ENCODE results near the gene C3orf22.

DNA sequence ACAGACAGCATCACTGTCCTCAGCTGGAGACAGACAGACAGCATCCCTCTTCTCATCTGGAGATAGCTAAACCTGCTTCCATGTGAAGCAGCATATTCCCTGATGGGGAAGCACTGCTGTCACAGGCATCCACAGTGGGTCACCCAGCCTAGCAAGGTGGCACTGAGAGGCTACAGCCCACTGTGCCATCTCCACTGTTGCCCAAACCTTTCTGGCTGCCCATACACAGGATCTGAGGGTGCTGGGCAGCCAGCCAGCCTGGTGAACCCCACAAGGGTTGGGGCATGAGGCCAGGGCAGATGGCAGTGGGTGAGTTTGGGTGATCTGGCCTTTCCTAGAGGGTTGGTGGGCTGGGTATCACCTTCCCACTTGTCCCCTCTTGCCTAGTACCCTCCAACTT lies 23.1 kb downstream of the C3orf22 start:
- TF ChIP-seq, protein P1, sequence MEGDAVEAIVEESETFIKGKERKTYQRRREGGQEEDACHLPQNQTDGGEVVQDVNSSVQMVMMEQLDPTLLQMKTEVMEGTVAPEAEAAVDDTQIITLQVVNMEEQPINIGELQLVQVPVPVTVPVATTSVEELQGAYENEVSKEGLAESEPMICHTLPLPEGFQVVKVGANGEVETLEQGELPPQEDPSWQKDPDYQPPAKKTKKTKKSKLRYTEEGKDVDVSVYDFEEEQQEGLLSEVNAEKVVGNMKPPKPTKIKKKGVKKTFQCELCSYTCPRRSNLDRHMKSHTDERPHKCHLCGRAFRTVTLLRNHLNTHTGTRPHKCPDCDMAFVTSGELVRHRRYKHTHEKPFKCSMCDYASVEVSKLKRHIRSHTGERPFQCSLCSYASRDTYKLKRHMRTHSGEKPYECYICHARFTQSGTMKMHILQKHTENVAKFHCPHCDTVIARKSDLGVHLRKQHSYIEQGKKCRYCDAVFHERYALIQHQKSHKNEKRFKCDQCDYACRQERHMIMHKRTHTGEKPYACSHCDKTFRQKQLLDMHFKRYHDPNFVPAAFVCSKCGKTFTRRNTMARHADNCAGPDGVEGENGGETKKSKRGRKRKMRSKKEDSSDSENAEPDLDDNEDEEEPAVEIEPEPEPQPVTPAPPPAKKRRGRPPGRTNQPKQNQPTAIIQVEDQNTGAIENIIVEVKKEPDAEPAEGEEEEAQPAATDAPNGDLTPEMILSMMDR (tag by site-specific recombination; IDR thresholded peaks at IDR 0.05), result no peak
- TF ChIP-seq, protein P2, sequence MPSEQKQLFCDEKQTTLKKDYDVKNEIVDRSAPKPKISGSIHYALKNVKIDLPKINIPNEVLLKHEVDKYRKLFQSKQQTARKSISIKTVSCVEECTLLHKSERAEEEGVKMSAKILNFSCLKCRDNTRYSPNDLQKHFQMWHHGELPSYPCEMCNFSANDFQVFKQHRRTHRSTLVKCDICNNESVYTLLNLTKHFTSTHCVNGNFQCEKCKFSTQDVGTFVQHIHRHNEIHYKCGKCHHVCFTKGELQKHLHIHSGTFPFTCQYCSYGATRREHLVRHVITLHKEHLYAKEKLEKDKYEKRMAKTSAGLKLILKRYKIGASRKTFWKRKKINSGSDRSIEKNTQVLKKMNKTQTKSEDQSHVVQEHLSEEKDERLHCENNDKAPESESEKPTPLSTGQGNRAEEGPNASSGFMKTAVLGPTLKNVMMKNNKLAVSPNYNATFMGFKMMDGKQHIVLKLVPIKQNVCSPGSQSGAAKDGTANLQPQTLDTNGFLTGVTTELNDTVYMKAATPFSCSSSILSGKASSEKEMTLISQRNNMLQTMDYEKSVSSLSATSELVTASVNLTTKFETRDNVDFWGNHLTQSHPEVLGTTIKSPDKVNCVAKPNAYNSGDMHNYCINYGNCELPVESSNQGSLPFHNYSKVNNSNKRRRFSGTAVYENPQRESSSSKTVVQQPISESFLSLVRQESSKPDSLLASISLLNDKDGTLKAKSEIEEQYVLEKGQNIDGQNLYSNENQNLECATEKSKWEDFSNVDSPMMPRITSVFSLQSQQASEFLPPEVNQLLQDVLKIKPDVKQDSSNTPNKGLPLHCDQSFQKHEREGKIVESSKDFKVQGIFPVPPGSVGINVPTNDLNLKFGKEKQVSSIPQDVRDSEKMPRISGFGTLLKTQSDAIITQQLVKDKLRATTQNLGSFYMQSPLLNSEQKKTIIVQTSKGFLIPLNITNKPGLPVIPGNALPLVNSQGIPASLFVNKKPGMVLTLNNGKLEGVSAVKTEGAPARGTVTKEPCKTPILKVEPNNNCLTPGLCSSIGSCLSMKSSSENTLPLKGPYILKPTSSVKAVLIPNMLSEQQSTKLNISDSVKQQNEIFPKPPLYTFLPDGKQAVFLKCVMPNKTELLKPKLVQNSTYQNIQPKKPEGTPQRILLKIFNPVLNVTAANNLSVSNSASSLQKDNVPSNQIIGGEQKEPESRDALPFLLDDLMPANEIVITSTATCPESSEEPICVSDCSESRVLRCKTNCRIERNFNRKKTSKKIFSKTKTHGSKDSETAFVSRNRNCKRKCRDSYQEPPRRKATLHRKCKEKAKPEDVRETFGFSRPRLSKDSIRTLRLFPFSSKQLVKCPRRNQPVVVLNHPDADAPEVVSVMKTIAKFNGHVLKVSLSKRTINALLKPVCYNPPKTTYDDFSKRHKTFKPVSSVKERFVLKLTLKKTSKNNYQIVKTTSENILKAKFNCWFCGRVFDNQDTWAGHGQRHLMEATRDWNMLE (tag by site-specific recombination; conservative IDR thresholded peaks at IDR 0.05; ENCODE audit: low read depth), result no peak
- no peak for TF ChIP-seq ZNF239 (tag by site-specific recombination; IDR thresholded peaks at IDR 0.05)
- no peak for TF ChIP-seq ZNF274 (IDR thresholded peaks at IDR 0.05; ENCODE audit: low read length)
- TF ChIP-seq ZNF274 (tag by site-specific recombination; IDR thresholded peaks at IDR 0.05; ENCODE audit: borderline replicate concordance), result no peak
- TF ChIP-seq, protein P3, sequence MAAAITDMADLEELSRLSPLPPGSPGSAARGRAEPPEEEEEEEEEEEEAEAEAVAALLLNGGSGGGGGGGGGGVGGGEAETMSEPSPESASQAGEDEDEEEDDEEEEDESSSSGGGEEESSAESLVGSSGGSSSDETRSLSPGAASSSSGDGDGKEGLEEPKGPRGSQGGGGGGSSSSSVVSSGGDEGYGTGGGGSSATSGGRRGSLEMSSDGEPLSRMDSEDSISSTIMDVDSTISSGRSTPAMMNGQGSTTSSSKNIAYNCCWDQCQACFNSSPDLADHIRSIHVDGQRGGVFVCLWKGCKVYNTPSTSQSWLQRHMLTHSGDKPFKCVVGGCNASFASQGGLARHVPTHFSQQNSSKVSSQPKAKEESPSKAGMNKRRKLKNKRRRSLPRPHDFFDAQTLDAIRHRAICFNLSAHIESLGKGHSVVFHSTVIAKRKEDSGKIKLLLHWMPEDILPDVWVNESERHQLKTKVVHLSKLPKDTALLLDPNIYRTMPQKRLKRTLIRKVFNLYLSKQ (tag by site-specific recombination; IDR thresholded peaks at IDR 0.05; ENCODE audit: borderline replicate concordance), result no peak
- TF ChIP-seq, protein P4, sequence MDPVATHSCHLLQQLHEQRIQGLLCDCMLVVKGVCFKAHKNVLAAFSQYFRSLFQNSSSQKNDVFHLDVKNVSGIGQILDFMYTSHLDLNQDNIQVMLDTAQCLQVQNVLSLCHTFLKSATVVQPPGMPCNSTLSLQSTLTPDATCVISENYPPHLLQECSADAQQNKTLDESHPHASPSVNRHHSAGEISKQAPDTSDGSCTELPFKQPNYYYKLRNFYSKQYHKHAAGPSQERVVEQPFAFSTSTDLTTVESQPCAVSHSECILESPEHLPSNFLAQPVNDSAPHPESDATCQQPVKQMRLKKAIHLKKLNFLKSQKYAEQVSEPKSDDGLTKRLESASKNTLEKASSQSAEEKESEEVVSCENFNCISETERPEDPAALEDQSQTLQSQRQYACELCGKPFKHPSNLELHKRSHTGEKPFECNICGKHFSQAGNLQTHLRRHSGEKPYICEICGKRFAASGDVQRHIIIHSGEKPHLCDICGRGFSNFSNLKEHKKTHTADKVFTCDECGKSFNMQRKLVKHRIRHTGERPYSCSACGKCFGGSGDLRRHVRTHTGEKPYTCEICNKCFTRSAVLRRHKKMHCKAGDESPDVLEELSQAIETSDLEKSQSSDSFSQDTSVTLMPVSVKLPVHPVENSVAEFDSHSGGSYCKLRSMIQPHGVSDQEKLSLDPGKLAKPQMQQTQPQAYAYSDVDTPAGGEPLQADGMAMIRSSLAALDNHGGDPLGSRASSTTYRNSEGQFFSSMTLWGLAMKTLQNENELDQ (tag by site-specific recombination; IDR thresholded peaks at IDR 0.05; ENCODE audit: low read depth), result no peak
- no peak for TF ChIP-seq SETDB1 (IDR thresholded peaks at IDR 0.05; ENCODE audit: insufficient read length, low read length)
- TF ChIP-seq, protein P5, sequence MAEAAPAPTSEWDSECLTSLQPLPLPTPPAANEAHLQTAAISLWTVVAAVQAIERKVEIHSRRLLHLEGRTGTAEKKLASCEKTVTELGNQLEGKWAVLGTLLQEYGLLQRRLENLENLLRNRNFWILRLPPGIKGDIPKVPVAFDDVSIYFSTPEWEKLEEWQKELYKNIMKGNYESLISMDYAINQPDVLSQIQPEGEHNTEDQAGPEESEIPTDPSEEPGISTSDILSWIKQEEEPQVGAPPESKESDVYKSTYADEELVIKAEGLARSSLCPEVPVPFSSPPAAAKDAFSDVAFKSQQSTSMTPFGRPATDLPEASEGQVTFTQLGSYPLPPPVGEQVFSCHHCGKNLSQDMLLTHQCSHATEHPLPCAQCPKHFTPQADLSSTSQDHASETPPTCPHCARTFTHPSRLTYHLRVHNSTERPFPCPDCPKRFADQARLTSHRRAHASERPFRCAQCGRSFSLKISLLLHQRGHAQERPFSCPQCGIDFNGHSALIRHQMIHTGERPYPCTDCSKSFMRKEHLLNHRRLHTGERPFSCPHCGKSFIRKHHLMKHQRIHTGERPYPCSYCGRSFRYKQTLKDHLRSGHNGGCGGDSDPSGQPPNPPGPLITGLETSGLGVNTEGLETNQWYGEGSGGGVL (tag by site-specific recombination; IDR thresholded peaks at IDR 0.05), result no peak
- no peak for TF ChIP-seq ZNF544 (tag by site-specific recombination; IDR thresholded peaks at IDR 0.05)
- no peak for TF ChIP-seq ZNF768 (tag by site-specific recombination; IDR thresholded peaks at IDR 0.05)
- TF ChIP-seq, protein P6, sequence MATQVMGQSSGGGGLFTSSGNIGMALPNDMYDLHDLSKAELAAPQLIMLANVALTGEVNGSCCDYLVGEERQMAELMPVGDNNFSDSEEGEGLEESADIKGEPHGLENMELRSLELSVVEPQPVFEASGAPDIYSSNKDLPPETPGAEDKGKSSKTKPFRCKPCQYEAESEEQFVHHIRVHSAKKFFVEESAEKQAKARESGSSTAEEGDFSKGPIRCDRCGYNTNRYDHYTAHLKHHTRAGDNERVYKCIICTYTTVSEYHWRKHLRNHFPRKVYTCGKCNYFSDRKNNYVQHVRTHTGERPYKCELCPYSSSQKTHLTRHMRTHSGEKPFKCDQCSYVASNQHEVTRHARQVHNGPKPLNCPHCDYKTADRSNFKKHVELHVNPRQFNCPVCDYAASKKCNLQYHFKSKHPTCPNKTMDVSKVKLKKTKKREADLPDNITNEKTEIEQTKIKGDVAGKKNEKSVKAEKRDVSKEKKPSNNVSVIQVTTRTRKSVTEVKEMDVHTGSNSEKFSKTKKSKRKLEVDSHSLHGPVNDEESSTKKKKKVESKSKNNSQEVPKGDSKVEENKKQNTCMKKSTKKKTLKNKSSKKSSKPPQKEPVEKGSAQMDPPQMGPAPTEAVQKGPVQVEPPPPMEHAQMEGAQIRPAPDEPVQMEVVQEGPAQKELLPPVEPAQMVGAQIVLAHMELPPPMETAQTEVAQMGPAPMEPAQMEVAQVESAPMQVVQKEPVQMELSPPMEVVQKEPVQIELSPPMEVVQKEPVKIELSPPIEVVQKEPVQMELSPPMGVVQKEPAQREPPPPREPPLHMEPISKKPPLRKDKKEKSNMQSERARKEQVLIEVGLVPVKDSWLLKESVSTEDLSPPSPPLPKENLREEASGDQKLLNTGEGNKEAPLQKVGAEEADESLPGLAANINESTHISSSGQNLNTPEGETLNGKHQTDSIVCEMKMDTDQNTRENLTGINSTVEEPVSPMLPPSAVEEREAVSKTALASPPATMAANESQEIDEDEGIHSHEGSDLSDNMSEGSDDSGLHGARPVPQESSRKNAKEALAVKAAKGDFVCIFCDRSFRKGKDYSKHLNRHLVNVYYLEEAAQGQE (tag by site-specific recombination; IDR thresholded peaks at IDR 0.05), result no peak
